A549 (cell line): ENCODE measurements around the gene MIPOL1. TPM values are rescaled to one million over a fixed set of nuclear protein-coding genes. Genes with fewer than 3 reads are reported as not detected.

Source experiments
- ATAC-seq, 2 experiments: fragments of 200-7000 bp in 1 of 2; fragments of >200 bp in 1 of 2; cut with Nextera tagmentation in 1 of 2; cut with Tn5 transposase in 1 of 2; 3 replicates each; pipeline versions ENCODE4 v1.8.0 to v1.9.1; 2018 to 2020; ENCODE audit warnings: mild to moderate bottlenecking in 1 of 2, moderate library complexity in 1 of 2
- CTCF ChIA-PET: fragments of 300-600 bp; sonication (Branson Sonifier 250); formaldehyde crosslinking; extraction: SDS; loops from one replicate; lab custom pipeline; 2021; ENCODE audit warnings: antibody characterized with exemption, inconsistent platforms; lab: Yijun Ruan, JAX
- POLR2A ChIA-PET: fragments of 350-600 bp; formaldehyde crosslinking; extraction: SDS; loops from one replicate; lab custom pipeline; 2021; ENCODE audit warnings: antibody characterized with exemption, inconsistent platforms; lab: Yijun Ruan, JAX
- DNase-seq, 2 experiments: peaks; one replicate each; pipeline versions ENCODE4 v3.0.0 to v3.0.0-alpha.2; 2011 to 2016; ENCODE audit warnings: low read depth in 1 of 2, low spot score in 1 of 2
- FAIRE-seq: peaks from 2 replicates; lab custom pipeline; 2011; peaks lifted over from hg19 to GRCh38; lab: Jason Lieb, UNC
- H3K27ac ChIP-seq, 2 experiments: fragments of >200 bp; sonication (Bioruptor Twin); formaldehyde crosslinking; 3 replicates each; pipeline ENCODE4 v1.5.1; 2016 to 2017
- H3K4me1 ChIP-seq: fragments of >200 bp; sonication (Bioruptor Twin); formaldehyde crosslinking; 3 replicates; pipeline ENCODE4 v1.6.1; 2016
- H3K4me2 ChIP-seq: fragments of >200 bp; sonication (Bioruptor Twin); formaldehyde crosslinking; 3 replicates; pipeline ENCODE4 v1.6.1; 2016
- H3K4me3 ChIP-seq: fragments of >200 bp; sonication (Bioruptor Twin); formaldehyde crosslinking; 3 replicates; pipeline ENCODE4 v1.5.1; 2016
- H3K9me3 ChIP-seq: fragments of >200 bp; sonication (Bioruptor Twin); formaldehyde crosslinking; 3 replicates; pipeline ENCODE4 v1.6.1; 2016
- BHLHE40 ChIP-seq: IDR thresholded peaks from 2 replicates; pipeline ENCODE4 v1.6.1; 2012; ENCODE audit warnings: low read depth, low read length, inconsistent platforms
- CBX2 ChIP-seq: fragments of 200-600 bp; sonication (generic); IDR thresholded peaks from 2 replicates; pipeline ENCODE4 v1.6.1; 2016; ENCODE audit warnings: low read depth, mild to moderate bottlenecking, borderline replicate concordance
- CEBPB ChIP-seq, 2 experiments: fragments of >200 bp in 1 of 2; sonication (Bioruptor Twin) in 1 of 2; formaldehyde crosslinking in 1 of 2; IDR thresholded peaks; 2 replicates each; pipeline ENCODE4 v1.6.1; 2012 to 2016
- CHD2 ChIP-seq: fragments of 150-350 bp; IDR thresholded peaks from 2 replicates; pipeline ENCODE4 v1.6.1; 2014; ENCODE audit warnings: low read length; ENCODE audit not compliant: partially characterized antibody
- CHD4 ChIP-seq: fragments of 200-600 bp; sonication (generic); IDR thresholded peaks from 2 replicates; pipeline ENCODE4 v1.6.1; 2016; ENCODE audit warnings: antibody characterized with exemption, mild to moderate bottlenecking, borderline replicate concordance
- FOXS1 ChIP-seq: fragments of 250-450 bp; sonication (Bioruptor Pico); IDR thresholded peaks from 2 replicates; pipeline ENCODE4 v1.5.0; 2020; ENCODE audit warnings: mild to moderate bottlenecking, moderate library complexity
- GATA3 ChIP-seq: IDR thresholded peaks from 2 replicates; pipeline ENCODE4 v1.6.1; 2012; ENCODE audit warnings: borderline replicate concordance
- HDAC2 ChIP-seq: fragments of 200-600 bp; sonication (generic); IDR thresholded peaks from 2 replicates; pipeline ENCODE4 v1.6.1; 2016
- HOXA7 ChIP-seq: fragments of 250-450 bp; sonication (Bioruptor Pico); IDR thresholded peaks from 2 replicates; pipeline ENCODE4 v1.5.0; 2020; ENCODE audit warnings: mild to moderate bottlenecking, moderate library complexity
- JUNB ChIP-seq: fragments of >200 bp; sonication (Bioruptor Twin); formaldehyde crosslinking; IDR thresholded peaks from 2 replicates; pipeline ENCODE4 v1.6.1; 2016
- KDM1A ChIP-seq: fragments of 200-600 bp; sonication (generic); IDR thresholded peaks from 2 replicates; pipeline ENCODE4 v1.6.1; 2016; ENCODE audit warnings: low read depth, mild to moderate bottlenecking
- KDM5A ChIP-seq: fragments of 200-600 bp; sonication (generic); IDR thresholded peaks from 2 replicates; pipeline ENCODE4 v1.6.1; 2016; ENCODE audit warnings: antibody characterized with exemption, mild to moderate bottlenecking
- MAFK ChIP-seq: fragments of 450-650 bp; IDR thresholded peaks from 2 replicates; pipeline ENCODE4 v1.6.1; 2014; ENCODE audit not compliant: partially characterized antibody
- NFE2L2 ChIP-seq: fragments of 150-350 bp; conservative IDR thresholded peaks from 2 replicates; pipeline ENCODE4 v1.6.1; 2014; ENCODE audit warnings: low read length
- NPAS2 ChIP-seq: fragments of 250-450 bp; sonication (Bioruptor Pico); IDR thresholded peaks from 2 replicates; pipeline ENCODE4 v1.8.0; 2022; ENCODE audit warnings: mild to moderate bottlenecking, moderate library complexity, borderline replicate concordance
- POLR2AphosphoS2 ChIP-seq: conservative IDR thresholded peaks from 2 replicates; pipeline ENCODE4 v1.6.1; 2012; ENCODE audit warnings: low read length, improper control_type of control experiment, inconsistent platforms
- RAD21 ChIP-seq, 2 experiments: fragments of >200 bp in 1 of 2; sonication (Bioruptor Twin) in 1 of 2; formaldehyde crosslinking in 1 of 2; IDR thresholded peaks in 1 of 2; conservative IDR thresholded peaks in 1 of 2; 2 replicates in 1 of 2; 3 replicates in 1 of 2; pipeline ENCODE4 v1.6.1; 2012 to 2018; ENCODE audit warnings: inconsistent platforms in 1 of 2
- RARB ChIP-seq: fragments of 250-450 bp; sonication (Bioruptor Pico); IDR thresholded peaks from 2 replicates; pipeline ENCODE4 v1.8.0; 2021; ENCODE audit warnings: mild to moderate bottlenecking, moderate library complexity
- RCOR1 ChIP-seq: fragments of 150-350 bp; IDR thresholded peaks from 2 replicates; pipeline ENCODE4 v1.6.1; 2014; ENCODE audit warnings: antibody characterized with exemption, low read length, low read depth
- RNF2 ChIP-seq: fragments of 200-600 bp; sonication (generic); IDR thresholded peaks from 2 replicates; pipeline ENCODE4 v1.6.1; 2016; ENCODE audit warnings: low read depth, mild to moderate bottlenecking, antibody characterized with exemption, moderate library complexity, borderline replicate concordance
- SMC3 ChIP-seq: fragments of >200 bp; sonication (Bioruptor Twin); formaldehyde crosslinking; IDR thresholded peaks from 3 replicates; pipeline ENCODE4 v1.6.1; 2018; ENCODE audit warnings: inconsistent platforms
- SREBF2 ChIP-seq: fragments of 450-650 bp; IDR thresholded peaks from 2 replicates; pipeline ENCODE4 v1.6.1; 2014; ENCODE audit warnings: mild to moderate bottlenecking, moderate library complexity
- TFCP2L1 ChIP-seq: fragments of 250-450 bp; sonication (Bioruptor Pico); IDR thresholded peaks from 2 replicates; pipeline ENCODE4 v1.5.0; 2021; ENCODE audit warnings: mild to moderate bottlenecking
- TP53 ChIP-seq: fragments of 250-450 bp; sonication (Bioruptor Pico); IDR thresholded peaks from 2 replicates; pipeline ENCODE4 v1.5.0; 2021; ENCODE audit warnings: mild to moderate bottlenecking, moderate library complexity
- USF2 ChIP-seq: fragments of 450-650 bp; IDR thresholded peaks from 2 replicates; pipeline ENCODE4 v1.6.1; 2014; ENCODE audit warnings: antibody characterized with exemption
- ZC3H11A ChIP-seq: fragments of 450-650 bp; IDR thresholded peaks from 2 replicates; pipeline ENCODE4 v1.6.1; 2014; ENCODE audit warnings: antibody characterized with exemption, mild to moderate bottlenecking
- ZFP36 ChIP-seq: fragments of 450-650 bp; IDR thresholded peaks from 2 replicates; pipeline ENCODE4 v1.6.1; 2014; ENCODE audit warnings: borderline replicate concordance; ENCODE audit not compliant: partially characterized antibody
- WGBS: methylation state at CpG from one replicate; pipeline ENCODE4 v1.1.6; 2017; ENCODE audit errors: missing lambda C conversion rate; 5-methylcytosine and 5-hydroxymethylcytosine counted together
- polyA plus RNA-seq, 4 experiments: library from polyadenylated mRNA; depleted of rRNA in 3 of 4; stranded (reverse); fragments of >200 nt; fragmentation: RNase III in 1 of 4; extraction: RNeasy Plus Mini Kit Qiagen cat#74134 plus additional on column Dnase treatment in 1 of 4; gene quantifications; 2 replicates in 3 of 4; 3 replicates in 1 of 4; pipeline ENCODE4 v1.2.3, GENCODE V29; 2011 to 2017
- TF ChIP-seq, protein P1 (sequence below): IDR thresholded peaks from 2 replicates; pipeline ENCODE4 v1.6.1; 2012
- TF ChIP-seq, protein P2 (sequence below): IDR thresholded peaks from 2 replicates; pipeline ENCODE4 v1.6.1; 2012; ENCODE audit warnings: low read depth, borderline replicate concordance
- TF ChIP-seq, protein P3 (sequence below): fragments of 250-450 bp; sonication (Bioruptor Pico); IDR thresholded peaks from 2 replicates; pipeline ENCODE4 v1.5.0; 2021; ENCODE audit warnings: mild to moderate bottlenecking, moderate library complexity, borderline replicate concordance

Gene MIPOL1
- polyA plus RNA-seq, 2 of the 4 experiments (the other 2 are of a cell fraction) = 5.2 to 13.4 TPM

- DNase-seq (no peak), ATAC-seq (no peak), FAIRE-seq (no peak)
- H3K27ac ChIP-seq = no peak overlapping the region
- TF ChIP-seq RAD21 (conservative IDR thresholded peaks at IDR 0.05 in 1 of 2, IDR thresholded peaks at IDR 0.05 in 1 of 2) (no peak), NFE2L2 (no peak), SREBF2 (no peak), MAFK (no peak), BHLHE40 (no peak), GATA3 (no peak), KDM5A (no peak), HOXA7 (CRISPR knock-in tag) (no peak), TP53 (CRISPR knock-in tag) (no peak), CEBPB (IDR thresholded peaks at IDR 0.05) (no peak), CBX2 (no peak), ZC3H11A (no peak), RCOR1 (no peak), JUNB (no peak)
- TF ChIP-seq, protein P1, sequence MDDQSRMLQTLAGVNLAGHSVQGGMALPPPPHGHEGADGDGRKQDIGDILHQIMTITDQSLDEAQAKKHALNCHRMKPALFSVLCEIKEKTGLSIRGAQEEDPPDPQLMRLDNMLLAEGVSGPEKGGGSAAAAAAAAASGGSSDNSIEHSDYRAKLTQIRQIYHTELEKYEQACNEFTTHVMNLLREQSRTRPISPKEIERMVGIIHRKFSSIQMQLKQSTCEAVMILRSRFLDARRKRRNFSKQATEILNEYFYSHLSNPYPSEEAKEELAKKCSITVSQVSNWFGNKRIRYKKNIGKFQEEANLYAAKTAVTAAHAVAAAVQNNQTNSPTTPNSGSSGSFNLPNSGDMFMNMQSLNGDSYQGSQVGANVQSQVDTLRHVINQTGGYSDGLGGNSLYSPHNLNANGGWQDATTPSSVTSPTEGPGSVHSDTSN = no peak
- TF ChIP-seq, protein P2, sequence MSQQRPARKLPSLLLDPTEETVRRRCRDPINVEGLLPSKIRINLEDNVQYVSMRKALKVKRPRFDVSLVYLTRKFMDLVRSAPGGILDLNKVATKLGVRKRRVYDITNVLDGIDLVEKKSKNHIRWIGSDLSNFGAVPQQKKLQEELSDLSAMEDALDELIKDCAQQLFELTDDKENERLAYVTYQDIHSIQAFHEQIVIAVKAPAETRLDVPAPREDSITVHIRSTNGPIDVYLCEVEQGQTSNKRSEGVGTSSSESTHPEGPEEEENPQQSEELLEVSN = no peak
- ChIA-PET POLR2A (no interaction called here), CTCF (interaction anchor here (0.6 to 1.9 kb wide), 3 partner anchors 15 to 22 kb away, joined by 3 to 7 read pairs (median 4); no protein-coding TSS in a partner anchor)
- H3K4me2 ChIP-seq = no peak overlapping the region
- no peak overlapping the region for H3K4me3 ChIP-seq
- H3K4me1 ChIP-seq = no peaks in the 10 kb centered on the region
- no peaks in the 10 kb centered on the region for H3K9me3 ChIP-seq
- WGBS = 94% methylated on average over 3 of the region's 3 CpGs
Measured at GRCh38 chr14:37215345-37215744, 17.6 kb downstream of the MIPOL1 start.

DNA sequence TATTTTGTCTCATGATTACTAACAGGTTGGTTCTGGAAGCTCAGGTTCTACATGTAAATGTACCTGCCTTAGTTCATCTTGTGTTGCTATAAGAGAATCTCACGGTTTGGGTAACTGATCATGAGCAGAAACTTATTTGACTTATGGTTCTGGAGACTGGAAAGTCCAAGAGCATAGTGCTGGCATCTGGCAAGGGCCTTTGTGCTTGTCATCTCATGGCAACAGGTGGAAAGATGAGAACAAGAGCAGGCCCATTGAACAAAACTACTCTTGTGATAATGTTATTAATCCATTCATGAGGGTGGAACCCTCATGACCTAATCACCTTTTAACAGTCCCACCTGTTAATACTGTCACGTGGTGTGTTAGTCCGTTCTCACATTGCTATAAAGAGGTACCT, 23.3 kb downstream of the MIPOL1 start:
- Histone ChIP-seq H3K4me2 (no peak overlapping the region), H3K27ac (no peak overlapping the region), H3K9me3 (peaks cover 18% of the 10 kb centered on the region), H3K4me1 (peaks cover 10% of the 10 kb centered on the region; the same call in 1 of the 3 replicates), H3K4me3 (no peak overlapping the region)
- ATAC-seq (no peak), DNase-seq (no peak), FAIRE-seq (no peak)
- TF ChIP-seq CHD2 = no peak
- TF ChIP-seq GATA3 = no peak
- no peak for TF ChIP-seq RCOR1
- TF ChIP-seq NFE2L2 = no peak
- TF ChIP-seq SMC3 = no peak
- no peak for TF ChIP-seq ZFP36
- no peak for TF ChIP-seq KDM1A
- no peak for TF ChIP-seq NPAS2 (CRISPR knock-in tag)
- TF ChIP-seq HDAC2 = no peak
- no peak for TF ChIP-seq MAFK
- no peak for TF ChIP-seq RARB
- no peak for TF ChIP-seq CHD4
- TF ChIP-seq HOXA7 (CRISPR knock-in tag) = no peak
- TF ChIP-seq RNF2 = no peak
- TF ChIP-seq FOXS1 (CRISPR knock-in tag) = no peak
- TF ChIP-seq POLR2AphosphoS2 = no peak
- no peak for TF ChIP-seq TFCP2L1 (CRISPR knock-in tag)
- TF ChIP-seq, protein P1 = no peak
- TF ChIP-seq, protein P3, sequence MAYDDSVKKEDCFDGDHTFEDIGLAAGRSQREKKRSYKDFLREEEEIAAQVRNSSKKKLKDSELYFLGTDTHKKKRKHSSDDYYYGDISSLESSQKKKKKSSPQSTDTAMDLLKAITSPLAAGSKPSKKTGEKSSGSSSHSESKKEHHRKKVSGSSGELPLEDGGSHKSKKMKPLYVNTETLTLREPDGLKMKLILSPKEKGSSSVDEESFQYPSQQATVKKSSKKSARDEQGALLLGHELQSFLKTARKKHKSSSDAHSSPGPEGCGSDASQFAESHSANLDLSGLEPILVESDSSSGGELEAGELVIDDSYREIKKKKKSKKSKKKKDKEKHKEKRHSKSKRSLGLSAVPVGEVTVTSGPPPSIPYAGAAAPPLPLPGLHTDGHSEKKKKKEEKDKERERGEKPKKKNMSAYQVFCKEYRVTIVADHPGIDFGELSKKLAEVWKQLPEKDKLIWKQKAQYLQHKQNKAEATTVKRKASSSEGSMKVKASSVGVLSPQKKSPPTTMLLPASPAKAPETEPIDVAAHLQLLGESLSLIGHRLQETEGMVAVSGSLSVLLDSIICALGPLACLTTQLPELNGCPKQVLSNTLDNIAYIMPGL (CRISPR knock-in tag) = no peak
- TF ChIP-seq USF2 = no peak
- CTCF ChIA-PET = interaction anchor here (0.6 to 1.7 kb wide), 5 partner anchors 9 to 639 kb away, joined by 3 to 8 read pairs (median 5); no protein-coding TSS in a partner anchor
- 78% methylated on average over 3 of the region's 3 CpGs for WGBS
- POLR2A ChIA-PET = no interaction called here
